Smooth muscle cell of the brain vasculature (primary cell): Measurements from ENCODE around the gene CDH23.

Experiments
- DNase-seq: peaks from one replicate; pipeline ENCODE4 v3.0.0-alpha.2; 2012; ENCODE audit warnings: low read depth, low spot score

CDH23 gene

DNA sequence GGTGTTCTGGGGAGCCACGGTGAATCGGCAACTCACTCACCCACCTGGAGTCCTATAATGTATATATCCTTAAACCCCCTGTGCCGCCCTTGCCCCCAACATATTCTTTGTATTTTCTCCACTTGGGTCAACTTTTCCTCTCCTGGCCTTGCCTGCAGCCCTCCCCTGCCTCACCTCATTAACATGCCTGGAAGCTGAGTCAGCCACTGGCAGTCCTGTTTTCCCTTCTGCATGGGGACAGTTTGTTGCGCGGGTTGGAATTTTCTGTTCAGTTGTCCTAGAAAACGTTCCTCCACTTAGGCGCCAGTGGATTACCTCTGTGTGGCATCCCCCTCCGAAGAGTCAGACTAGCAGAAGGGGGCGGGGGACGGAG lies 225.4 kb downstream of the CDH23 start:
- DNase-seq: no peak

DNA sequence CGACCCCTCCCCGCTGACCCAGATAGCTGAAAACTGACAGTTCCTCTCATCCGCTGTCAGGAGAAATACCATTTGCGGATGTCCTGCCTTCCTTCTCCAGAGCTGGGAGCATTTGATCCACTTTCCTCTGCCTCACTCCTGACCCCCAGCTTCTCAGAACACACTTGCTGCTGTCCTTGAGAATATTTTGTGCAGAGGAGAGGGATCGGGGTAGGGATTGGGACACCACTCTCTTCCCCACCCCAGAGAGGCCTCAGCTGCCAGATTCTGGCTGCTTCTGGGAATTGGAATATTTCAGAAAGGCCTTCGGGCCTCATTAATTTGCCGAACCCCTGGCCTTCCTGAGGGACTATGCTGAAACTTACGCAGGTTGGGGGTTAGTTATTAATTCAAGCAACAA lies 225.9 kb downstream of the CDH23 start:
- DNase-seq: no peak

DNA sequence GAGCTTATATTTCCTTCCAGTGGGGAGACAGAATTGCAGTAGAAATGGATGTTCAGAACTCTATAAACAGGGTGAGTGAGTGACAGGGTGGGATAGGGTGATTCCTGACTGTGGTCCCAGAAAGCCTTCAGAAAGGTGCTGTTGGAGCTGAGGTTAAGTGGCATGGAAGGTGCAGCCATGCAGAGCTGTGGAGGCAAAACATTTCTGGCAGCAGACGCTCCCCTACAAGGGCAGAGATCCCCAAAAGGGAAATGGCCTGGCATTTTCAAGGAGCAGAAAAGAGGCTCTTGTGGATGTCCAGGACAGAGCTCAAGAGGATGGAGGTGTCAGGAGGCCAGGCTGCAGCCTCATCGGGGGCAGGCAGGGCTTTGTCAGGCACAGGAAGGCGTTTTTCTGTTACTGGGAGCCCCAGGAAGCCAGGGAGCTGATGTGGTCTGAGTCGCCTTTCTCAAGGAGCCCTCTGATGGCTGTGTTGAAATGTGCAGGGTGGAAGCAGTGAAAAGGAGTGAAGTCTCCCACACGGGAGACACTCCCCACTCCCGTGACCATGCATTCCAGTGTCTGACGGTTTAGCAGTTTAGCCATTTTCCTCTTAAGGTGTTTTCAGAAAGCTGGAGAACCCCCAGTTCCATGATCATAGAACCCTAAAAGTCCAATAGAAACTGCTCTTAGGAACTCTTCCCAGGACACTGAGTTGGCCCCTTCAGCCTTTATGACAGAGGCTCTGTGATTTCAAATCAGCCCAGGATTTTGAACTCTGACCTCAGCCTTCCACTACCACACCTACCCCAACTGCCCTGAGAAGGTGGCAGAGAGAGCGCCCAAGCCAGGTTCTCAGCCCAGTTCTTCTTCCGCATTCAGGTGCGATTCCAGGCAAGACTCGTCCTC lies 226.6 kb downstream of the CDH23 start:
- no peak for DNase-seq

GRCh38 chr10:71623986-71624291 lies 227.2 kb downstream of the CDH23 start:
- DNase-seq: no peak

- DNase-seq: no peak
Measured at GRCh38 chr10:71625445-71626175, 228.9 kb downstream of the CDH23 start.

GRCh38 chr10:71627230-71627939 lies 230.7 kb downstream of the CDH23 start:
- no peak for DNase-seq

GRCh38 chr10:71627956-71628355 lies 231.2 kb downstream of the CDH23 start:
- DNase-seq: no peak

DNA sequence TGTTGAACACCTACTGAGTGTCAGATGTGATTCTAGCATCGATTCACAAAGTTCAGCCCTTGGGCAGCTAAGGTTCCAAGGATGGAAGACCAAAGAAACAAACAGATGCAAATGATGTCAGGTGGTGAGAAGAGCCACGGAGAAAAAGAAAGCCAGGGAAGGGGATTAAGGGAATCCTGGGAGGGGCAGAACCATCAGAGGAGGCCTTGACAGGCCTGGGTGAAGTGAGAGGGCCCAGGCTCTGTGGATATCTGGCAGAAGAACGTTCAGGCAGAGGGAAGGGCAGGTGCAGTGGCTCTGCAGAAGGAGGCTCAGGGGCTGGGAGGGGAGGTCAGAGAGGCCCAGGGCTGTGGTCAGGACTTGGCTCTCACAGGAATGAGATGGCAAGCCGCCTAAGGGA lies 232.4 kb downstream of the CDH23 start:
- DNase-seq: no peak

GRCh38 chr10:71630168-71630567 lies 233.4 kb downstream of the CDH23 start:
- no peak for DNase-seq

- no peak for DNase-seq
Measured at GRCh38 chr10:71631007-71631861, 234.5 kb downstream of the CDH23 start.

DNA sequence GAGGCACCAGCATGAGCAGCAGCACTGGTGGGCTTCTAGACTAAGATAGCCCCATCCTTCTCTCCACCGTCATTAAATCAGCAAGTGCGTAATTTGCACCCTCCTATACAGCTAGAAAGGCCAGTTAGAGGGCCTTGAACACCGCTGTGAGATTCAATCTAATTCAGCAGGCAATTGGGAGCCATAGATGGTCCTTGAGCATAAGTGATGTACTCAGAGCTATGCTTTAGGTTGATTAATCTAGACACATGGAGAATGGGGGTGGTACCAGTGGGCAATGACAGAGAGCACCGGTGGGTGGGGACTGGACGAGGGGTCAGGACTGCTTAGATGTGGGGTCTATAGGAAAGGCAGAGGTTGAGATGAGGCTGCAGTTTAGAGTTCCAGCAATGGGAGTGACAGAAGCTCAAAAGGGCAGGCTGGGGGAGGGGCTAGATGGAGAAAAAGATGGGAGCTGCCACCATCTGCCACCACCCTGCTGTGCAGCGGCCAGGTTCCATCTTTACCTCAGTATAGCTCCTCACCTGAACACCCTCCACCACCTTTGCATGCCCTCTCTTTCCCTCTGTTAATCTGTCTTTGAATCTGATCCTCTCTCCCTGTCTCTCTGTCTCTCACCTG lies 235.6 kb downstream of the CDH23 start:
- DNase-seq: no peak

DNA sequence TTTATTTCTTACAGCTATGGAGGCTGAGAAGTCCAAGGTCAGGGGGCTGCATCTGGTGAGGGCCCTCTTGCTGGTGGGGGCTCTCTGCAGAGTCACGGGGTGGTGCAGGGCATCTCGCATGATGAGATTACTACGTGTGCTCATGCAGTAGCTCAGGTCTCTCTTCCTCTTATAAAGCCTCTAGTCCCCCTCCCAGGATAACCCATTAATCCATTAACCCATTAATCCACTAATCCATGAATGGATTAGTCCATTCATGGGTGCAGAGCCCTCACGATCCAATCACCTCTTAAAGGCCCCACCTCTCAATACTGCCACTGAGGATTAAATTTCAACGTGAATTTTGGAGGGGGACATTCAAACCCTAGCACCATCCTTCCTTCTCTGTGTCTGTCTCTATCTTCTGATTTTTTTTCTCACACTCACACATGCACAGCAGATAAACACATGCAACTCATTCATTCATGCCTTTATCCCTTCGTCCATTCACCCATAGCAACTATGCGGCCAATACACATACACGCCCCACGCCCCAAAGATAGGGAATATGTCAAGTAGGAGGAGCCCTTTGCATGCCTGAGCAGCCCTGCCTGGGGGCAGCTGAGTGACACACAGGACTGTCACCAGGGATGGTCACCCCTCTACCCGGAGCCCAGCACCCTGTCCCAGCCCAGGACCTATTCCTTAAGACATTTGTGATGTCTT lies 236.3 kb downstream of the CDH23 start:
- no peak for DNase-seq

DNA sequence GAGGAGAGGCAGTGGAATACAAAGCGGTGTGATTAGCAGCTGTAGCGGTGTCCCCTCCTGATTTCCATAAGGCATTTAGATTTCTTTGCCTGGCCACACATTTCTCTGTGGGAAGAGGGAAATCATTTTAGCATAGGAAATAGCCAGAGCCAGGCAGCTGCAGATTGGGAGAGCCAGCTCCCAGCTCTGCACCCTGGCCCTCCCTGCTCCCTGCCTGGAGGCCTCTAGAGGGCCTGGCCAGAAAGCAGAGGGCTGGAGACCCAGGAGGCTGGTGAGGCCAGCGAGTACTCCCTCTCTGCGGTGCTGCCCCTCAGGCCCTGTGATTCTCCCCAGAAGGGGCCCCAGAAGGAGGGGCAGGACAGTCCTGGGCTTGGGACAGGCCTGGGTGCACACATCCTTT lies 237.2 kb downstream of the CDH23 start:
- DNase-seq: no peak

DNA sequence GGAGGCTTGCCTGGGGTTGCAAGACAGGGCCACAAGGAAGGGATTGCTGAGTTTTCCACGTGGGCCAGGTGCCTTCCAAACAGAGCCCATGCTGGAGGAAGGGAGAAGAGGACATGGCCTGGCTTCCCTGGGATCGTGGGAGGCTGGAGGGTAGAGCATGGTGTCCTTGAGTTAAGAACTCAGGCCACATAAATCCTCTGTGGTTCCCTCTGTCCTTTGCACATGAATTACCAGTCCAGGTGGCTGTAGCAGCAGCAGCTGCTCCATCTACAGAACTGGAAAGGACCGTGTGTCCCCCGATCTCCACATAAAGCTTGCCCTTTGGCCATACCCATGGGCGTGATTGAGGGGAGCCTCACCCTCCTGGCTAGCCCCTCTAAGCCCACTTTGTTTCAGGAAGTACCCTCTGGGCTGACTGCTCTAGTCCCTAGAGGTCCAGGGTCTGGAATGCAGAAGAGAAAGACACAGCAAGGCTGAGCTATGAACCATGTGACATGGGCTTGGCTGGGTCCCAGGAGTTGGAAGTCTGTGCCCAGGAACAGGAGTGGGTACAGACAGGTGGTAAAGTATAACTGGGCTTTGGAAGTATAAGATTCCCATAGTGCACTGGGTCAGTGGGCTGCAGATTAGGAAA lies 237.9 kb downstream of the CDH23 start:
- DNase-seq: no peak

GRCh38 chr10:71635251-71635866 lies 238.6 kb downstream of the CDH23 start:
- no peak for DNase-seq

DNA sequence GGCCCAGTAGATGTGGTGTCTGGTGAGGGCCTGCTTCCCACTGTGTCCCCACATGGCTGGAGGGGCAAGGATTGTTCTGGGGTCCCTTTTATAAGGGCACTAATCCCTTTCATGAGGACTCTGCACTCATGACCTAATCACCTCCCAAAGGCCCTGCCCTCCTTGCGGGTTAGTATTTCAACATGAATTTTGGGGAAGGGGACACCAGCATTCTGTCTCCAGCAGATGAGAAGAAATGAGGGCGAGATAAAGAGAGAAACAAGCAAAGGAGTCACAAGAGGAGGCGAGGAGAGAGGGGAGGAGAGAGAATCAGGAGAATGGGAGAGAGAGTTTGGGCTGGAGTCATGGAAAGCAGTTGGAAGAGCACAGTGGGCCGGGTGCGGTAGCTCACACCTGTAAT lies 239.1 kb downstream of the CDH23 start:
- DNase-seq: no peak

DNA sequence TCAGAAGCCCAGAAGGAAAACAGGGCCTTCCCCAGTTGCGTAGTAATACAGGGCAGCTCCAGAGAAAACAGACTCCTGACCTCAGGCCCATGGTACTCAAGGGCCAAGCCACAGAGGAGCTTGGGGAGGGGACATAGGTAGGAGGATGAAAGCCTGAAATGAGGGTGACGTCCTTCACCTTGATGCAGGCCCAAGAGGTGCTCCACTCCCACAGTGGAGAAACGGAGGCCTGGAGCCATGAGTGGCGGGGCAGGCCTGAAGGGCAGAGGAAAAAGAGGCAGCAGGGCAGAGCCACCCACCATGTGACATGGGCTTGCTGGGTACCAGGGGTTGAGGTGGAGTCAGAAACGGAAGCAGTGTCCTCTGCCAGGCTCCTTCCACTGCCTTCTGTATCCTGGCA lies 239.9 kb downstream of the CDH23 start:
- no peak for DNase-seq

DNA sequence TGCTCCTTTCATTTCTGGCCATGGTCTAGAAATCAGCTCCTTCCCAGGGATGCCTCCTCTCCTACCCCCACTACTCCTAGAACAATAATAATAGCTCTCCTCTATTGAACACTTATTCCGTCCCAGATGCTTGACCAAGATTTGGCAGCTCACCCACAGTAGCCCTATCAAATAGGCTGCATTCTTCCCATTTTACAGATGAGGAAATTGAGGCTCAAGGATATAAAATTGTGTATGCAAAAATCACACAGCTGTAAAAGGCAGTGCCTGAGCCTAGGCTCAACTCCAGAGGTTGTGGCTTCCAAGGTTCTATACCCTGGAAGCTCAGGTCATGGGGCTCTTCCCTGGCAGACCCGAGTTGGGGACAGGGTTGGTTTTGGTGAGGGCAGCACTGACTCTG lies 240.6 kb downstream of the CDH23 start:
- DNase-seq: no peak

GRCh38 chr10:71638064-71638821 lies 241.5 kb downstream of the CDH23 start:
- DNase-seq: no peak
